ENCODE data around the gene SPEM3. TPM values are rescaled to one million over a fixed set of nuclear protein-coding genes. Genes with fewer than 3 reads are reported as not detected.

Gene SPEM3
- total RNA-seq, 4 donors from 2014 or later: not detected

DNA sequence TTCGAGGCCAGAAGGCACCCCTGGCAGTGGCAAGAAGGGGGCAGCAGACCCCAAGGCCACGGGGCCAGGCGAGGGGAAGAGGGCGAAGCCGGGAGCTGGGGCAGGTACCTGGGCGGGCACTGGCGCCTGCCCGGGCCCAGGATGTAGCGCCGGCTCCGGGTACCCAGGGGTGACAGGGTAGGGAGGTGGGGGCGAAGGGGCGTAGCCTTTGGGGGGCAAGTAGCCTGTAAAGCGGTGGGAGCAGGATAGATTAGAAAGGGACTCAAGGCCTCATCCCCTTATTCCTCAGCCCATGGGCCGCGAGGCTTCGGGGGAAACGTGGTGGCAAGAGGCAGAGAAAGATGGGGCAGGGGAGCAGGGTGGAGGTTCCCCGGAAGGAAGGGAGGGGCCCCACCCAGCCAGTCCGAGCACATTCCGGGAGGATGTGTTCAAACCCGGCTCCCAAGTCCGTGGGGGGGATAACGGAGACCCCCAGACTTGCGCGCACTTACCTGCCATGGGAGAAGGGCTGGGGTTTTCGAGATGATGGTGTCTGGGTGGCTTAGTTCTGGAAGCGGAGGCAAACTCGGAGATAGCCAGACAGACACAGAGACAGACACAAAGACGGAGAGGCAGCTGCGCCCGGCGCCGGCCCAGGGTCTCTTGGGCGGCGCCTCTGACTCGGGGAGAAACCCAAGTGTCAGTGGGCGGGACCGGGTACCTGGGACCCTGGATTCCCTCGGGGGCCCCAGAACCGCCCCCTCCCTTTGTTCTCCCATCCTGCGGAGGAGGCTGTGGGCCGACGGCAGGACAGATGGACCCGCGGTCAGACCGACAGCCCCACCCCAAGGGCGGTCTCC, 34.8 kb upstream of the SPEM3 start:
- DNase-seq (ENCODE audit: low spot score) (no peak), ATAC-seq (ENCODE audit: low FRiP score) (peak; percentile 35)
- TF ChIP-seq, protein P1, sequence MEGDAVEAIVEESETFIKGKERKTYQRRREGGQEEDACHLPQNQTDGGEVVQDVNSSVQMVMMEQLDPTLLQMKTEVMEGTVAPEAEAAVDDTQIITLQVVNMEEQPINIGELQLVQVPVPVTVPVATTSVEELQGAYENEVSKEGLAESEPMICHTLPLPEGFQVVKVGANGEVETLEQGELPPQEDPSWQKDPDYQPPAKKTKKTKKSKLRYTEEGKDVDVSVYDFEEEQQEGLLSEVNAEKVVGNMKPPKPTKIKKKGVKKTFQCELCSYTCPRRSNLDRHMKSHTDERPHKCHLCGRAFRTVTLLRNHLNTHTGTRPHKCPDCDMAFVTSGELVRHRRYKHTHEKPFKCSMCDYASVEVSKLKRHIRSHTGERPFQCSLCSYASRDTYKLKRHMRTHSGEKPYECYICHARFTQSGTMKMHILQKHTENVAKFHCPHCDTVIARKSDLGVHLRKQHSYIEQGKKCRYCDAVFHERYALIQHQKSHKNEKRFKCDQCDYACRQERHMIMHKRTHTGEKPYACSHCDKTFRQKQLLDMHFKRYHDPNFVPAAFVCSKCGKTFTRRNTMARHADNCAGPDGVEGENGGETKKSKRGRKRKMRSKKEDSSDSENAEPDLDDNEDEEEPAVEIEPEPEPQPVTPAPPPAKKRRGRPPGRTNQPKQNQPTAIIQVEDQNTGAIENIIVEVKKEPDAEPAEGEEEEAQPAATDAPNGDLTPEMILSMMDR (IDR thresholded peaks at IDR 0.05): no peak

DNA sequence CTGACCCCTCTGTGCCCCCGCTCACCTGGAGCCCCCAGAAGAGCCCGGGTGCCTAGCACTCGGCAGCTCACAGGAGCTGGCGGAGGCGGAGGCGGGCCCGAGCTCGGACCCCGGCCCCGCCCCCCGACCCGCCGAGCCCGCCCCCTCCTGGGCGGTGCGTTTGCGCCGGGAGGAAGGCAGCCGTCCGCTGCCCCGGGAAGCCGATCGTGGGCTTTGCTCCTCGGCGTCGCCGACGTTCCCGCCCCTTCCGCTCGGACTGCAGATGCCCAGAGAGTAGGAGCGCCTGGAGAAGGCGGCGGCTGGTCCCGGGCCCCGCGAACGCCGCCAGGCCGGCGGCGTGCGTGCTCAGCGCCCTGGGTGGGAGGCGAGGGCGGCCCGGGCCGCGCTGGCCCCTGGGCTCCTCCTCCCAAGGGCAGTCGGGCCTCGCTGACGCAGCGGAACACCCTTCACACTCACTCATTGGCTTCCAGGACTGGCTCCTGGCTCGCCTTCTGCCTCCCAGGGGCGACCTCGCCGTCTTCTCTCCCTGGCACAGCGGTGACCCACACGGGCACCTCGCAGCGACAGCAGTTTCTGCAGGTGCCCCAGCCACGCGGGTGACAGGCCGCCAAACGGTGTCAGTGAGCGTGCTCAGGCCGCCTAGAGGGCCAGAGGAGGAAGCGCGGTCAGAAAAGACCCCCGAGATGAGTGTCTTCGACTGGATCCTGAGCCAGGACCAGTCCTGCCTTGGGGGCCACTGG, 34.0 kb upstream of the SPEM3 start, which contains the start of gene PLSCR3:
Gene PLSCR3, minus strand, starts transcription at position 74 of the 740 bp plus-strand sequence. CDS start 415 bp downstream, outside the sequence.
- TF ChIP-seq, protein P1 (IDR thresholded peaks at IDR 0.05): no peak
- peak; percentile 89 for ATAC-seq (ENCODE audit: low FRiP score)
- no peak for DNase-seq (ENCODE audit: low spot score)

DNA sequence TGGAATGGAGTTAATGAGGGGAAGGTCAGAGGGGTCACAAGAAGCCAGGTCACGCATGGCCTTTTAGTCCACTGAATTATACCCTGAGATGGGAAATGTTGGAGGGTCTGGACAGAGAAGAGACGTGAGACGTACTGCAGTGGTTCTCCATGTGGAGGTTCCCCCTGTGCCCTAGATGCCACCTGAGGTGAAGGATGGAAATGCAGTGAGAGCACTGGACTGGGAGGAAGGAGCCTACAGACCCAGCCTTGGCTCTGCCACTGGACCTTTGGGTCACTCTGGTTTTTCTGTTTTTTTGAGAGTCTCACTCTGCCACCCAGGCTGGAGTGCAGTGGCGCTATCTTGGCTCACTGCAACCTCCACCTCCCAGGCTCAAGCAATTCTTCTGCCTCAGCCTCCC, 32.5 kb upstream of the SPEM3 start:
- ATAC-seq (ENCODE audit: low FRiP score): no peak
- DNase-seq (ENCODE audit: low spot score): no peak
- TF ChIP-seq, protein P1 (IDR thresholded peaks at IDR 0.05): no peak

DNA sequence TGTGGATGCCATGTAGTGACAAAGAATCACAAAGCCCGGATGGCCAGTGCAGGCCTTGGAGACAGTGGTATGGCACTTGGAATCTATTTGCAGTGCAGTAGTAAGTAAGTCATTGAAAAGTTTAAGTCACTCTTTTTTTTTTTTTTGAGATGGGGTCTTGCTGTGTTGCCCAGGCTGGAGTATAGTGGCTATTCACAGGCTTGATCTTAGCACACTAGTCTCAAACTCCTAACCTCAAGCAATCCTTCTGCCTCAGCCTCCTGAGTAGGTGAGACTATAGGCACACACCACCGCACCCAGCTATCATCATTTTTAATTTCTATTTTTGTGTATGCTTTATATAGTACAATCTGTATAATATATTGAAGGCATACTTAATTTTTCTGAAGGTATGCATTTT, 30.0 kb upstream of the SPEM3 start:
- DNase-seq (ENCODE audit: low spot score) (no peak), ATAC-seq (ENCODE audit: low FRiP score) (no peak)

DNA sequence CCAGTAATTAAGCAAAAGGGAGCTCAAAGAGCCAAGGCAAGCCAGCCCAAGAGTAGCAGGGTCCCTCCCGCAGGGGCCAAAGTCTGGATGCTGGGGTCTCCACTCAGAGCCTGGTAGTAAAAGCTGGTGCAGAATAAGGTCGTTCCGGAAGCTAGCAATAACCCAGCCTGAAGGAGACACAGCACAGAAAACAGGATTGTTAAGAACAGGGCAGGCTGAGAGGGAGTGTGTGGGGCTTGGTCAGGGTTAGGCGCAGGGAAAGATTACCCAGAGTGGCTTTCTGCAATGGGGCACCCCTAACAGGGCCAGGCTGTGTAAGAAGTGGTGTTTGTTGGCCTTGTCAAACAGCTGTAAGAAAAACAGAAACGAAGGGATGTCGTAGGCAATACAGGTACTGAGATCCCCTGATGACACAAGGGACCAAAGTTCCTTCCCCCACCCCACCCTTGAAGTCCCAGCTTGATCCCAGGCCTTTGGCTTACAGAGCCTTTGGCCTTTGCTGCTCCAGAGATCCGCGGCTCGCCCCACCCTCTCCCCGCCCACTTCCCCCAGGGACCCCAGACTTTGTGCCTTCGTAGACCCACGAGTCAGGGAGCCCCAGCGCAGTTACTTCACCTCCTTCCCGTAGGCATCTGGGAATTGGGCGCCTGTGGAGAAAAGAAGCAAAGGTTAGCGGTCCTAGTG, 25.5 kb upstream of the SPEM3 start:
- ATAC-seq (ENCODE audit: low FRiP score) (peak; percentile 5), DNase-seq (ENCODE audit: low spot score) (no peak)

More for the DNA sequence above, 30.0 kb upstream of the SPEM3 start:
- TF ChIP-seq, protein P1 (IDR thresholded peaks at IDR 0.05): no peak

DNA sequence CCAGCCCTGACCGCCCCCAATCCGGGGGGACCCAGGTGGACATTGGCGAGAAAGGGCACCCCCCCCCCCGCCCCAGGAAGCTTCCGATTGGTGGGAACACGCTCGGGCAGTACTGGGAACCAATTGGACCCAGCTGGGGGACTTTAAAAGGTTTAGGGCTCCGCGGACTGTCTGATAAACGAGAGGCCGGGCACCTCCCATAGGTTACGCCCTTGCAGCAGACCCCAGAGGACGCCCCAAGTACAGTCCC, 25.0 kb upstream of the SPEM3 start:
- no peak for DNase-seq (ENCODE audit: low spot score)
- ATAC-seq (ENCODE audit: low FRiP score): peak; percentile 63
- TF ChIP-seq, protein P1 (IDR thresholded peaks at IDR 0.05): no peak

More for the DNA sequence above, 25.5 kb upstream of the SPEM3 start:
- TF ChIP-seq, protein P1 (IDR thresholded peaks at IDR 0.05): no peak

Measured in omental fat pad (tissue), 4 donors.